SK-N-SH (cell line): ENCODE data around the gene TSTD1. TPM values are rescaled to one million over a fixed set of nuclear protein-coding genes. Genes with fewer than 3 reads are reported as not detected.
"Not testable (repeated sequence)": the region's sequence is repeated elsewhere in the genome, so short reads cannot be mapped to it uniquely, and the experiment has no call there.

Source experiments
- CTCF ChIA-PET: fragments of 300-600, 350-600 bp; formaldehyde crosslinking; extraction: SDS; loops from one replicate; lab custom pipeline; 2021; lab: Yijun Ruan, JAX
- POLR2A ChIA-PET: fragments of 350-600 bp; sonication (Branson Sonifier 250); formaldehyde crosslinking; extraction: SDS; loops from one replicate; lab custom pipeline; 2020; ENCODE audit warnings: antibody characterized with exemption, inconsistent platforms; lab: Yijun Ruan, JAX
- DNase-seq: peaks from one replicate; pipeline ENCODE4 v3.0.0; 2012
- H2AFZ ChIP-seq: fragments of 200-600 bp; sonication (generic); 2 replicates; pipeline ENCODE4 v1.8.1; 2016; ENCODE audit warnings: antibody characterized with exemption, mild to moderate bottlenecking, low read depth
- H3F3A ChIP-seq: fragments of 200-600 bp; sonication (generic); replicated peaks from 2 replicates; pipeline ENCODE3; 2016; ENCODE audit warnings: antibody characterized with exemption, mild to moderate bottlenecking; ENCODE audit not compliant: insufficient read depth
- H3K27ac ChIP-seq, 2 experiments: fragments of 200-500 bp in 1 of 2; fragments of 200-600 bp in 1 of 2; sonication (Bioruptor generic) in 1 of 2; sonication (generic), shearing (Covaris generic) in 1 of 2; 2 replicates each; pipeline versions ENCODE4 v1.5.1 to v1.6.1; 2014 to 2016; ENCODE audit warnings: low read depth in 2 of 2, inconsistent platforms in 1 of 2, low read length in 1 of 2, mild to moderate bottlenecking in 1 of 2, mixed read lengths in 1 of 2
- H3K27me3 ChIP-seq: fragments of 200-600 bp; sonication (generic), shearing (Covaris generic); 2 replicates; pipeline ENCODE4 v1.6.1; 2016; ENCODE audit warnings: mixed run types; ENCODE audit not compliant: insufficient read depth
- H3K36me3 ChIP-seq, 2 experiments: fragments of 200-500 bp in 1 of 2; fragments of 200-600 bp in 1 of 2; sonication (Bioruptor generic) in 1 of 2; sonication (generic) in 1 of 2; replicated peaks in 1 of 2; 2 replicates each; pipeline versions ENCODE3 to v1.5.1; 2014 to 2016; ENCODE audit warnings: low read length in 1 of 2, mild to moderate bottlenecking in 1 of 2; ENCODE audit not compliant: insufficient read depth in 2 of 2, control insufficient read depth in 1 of 2
- H3K4me1 ChIP-seq, 2 experiments: fragments of 200-500 bp in 1 of 2; fragments of 200-600 bp in 1 of 2; sonication (Bioruptor generic) in 1 of 2; sonication (generic), shearing (Covaris generic) in 1 of 2; 2 replicates each; pipeline versions ENCODE4 v1.5.1 to v1.6.1; 2014 to 2016; ENCODE audit warnings: low read depth in 1 of 2, low read length in 1 of 2, mixed run types in 1 of 2; ENCODE audit not compliant: insufficient read depth in 2 of 2, control insufficient read depth in 1 of 2
- H3K4me2 ChIP-seq: fragments of 200-600 bp; sonication (generic), shearing (Covaris generic); 2 replicates; pipeline ENCODE4 v1.6.1; 2017; ENCODE audit warnings: mixed run types
- H3K4me3 ChIP-seq, 2 experiments: fragments of 200-500 bp in 1 of 2; fragments of 200-600 bp in 1 of 2; sonication (Bioruptor generic) in 1 of 2; sonication (generic), shearing (Covaris generic) in 1 of 2; 2 replicates each; pipeline versions ENCODE4 v1.5.1 to v1.8.1; 2014 to 2016; ENCODE audit warnings: low read depth in 2 of 2, inconsistent platforms in 1 of 2, low read length in 1 of 2, mild to moderate bottlenecking in 1 of 2, mixed read lengths in 1 of 2, moderate library complexity in 1 of 2
- H3K79me2 ChIP-seq: fragments of 200-600 bp; sonication (generic); 2 replicates; pipeline ENCODE4 v1.8.1; 2017; ENCODE audit warnings: mild to moderate bottlenecking; ENCODE audit not compliant: insufficient read depth
- H3K9ac ChIP-seq: fragments of 200-600 bp; sonication (generic); 2 replicates; pipeline ENCODE4 v1.6.1; 2017; ENCODE audit warnings: mixed run types
- H3K9me2 ChIP-seq: fragments of 200-600 bp; sonication (generic); 2 replicates; pipeline ENCODE4 v1.6.1; 2017; ENCODE audit warnings: mixed run types
- H3K9me3 ChIP-seq: fragments of 200-600 bp; sonication (generic); 2 replicates; pipeline ENCODE4 v1.6.1; 2017; ENCODE audit warnings: mixed run types, mild to moderate bottlenecking, moderate library complexity
- H4K20me1 ChIP-seq: fragments of 200-600 bp; sonication (generic); 2 replicates; pipeline ENCODE4 v1.6.1; 2017; ENCODE audit warnings: mild to moderate bottlenecking, mixed run types; ENCODE audit not compliant: insufficient read depth
- EP300 ChIP-seq, 2 experiments: IDR thresholded peaks; 2 replicates each; pipeline versions ENCODE4 v1.4.0 to v1.6.1; 2012; ENCODE audit warnings: borderline replicate concordance in 1 of 2, low read depth in 1 of 2, low read length in 1 of 2
- FOSL2 ChIP-seq: IDR thresholded peaks from 2 replicates; pipeline ENCODE4 v1.4.0; 2012; ENCODE audit warnings: low read depth, mild to moderate bottlenecking, moderate library complexity, borderline replicate concordance
- MXI1 ChIP-seq: IDR thresholded peaks from 2 replicates; pipeline ENCODE4 v1.6.1; 2012; ENCODE audit warnings: mild to moderate bottlenecking, low read depth, low read length, improper control_type of control experiment
- NFIC ChIP-seq: IDR thresholded peaks from 2 replicates; pipeline ENCODE4 v1.4.0; 2012; ENCODE audit warnings: borderline replicate concordance
- NRF1 ChIP-seq: IDR thresholded peaks from 2 replicates; pipeline ENCODE4 v1.6.1; 2012; ENCODE audit warnings: low read depth, mild to moderate bottlenecking, low read length
- RAD21 ChIP-seq: IDR thresholded peaks from 2 replicates; pipeline ENCODE4 v1.6.1; 2012; ENCODE audit warnings: mild to moderate bottlenecking, low read length
- RCOR1 ChIP-seq: fragments of 150-350 bp; IDR thresholded peaks from 2 replicates; pipeline ENCODE4 v1.6.1; 2017; ENCODE audit warnings: antibody characterized with exemption, low read length
- RFX5 ChIP-seq: IDR thresholded peaks from 2 replicates; pipeline ENCODE4 v1.6.1; 2012; ENCODE audit warnings: mild to moderate bottlenecking, improper control_type of control experiment, low read length
- TAF1 ChIP-seq: IDR thresholded peaks from 2 replicates; pipeline ENCODE4 v1.6.1; 2012; ENCODE audit warnings: low read depth, mild to moderate bottlenecking, low read length, moderate library complexity, borderline replicate concordance
- WGBS: methylation state at CpG from one replicate; pipeline ENCODE4 v1.1.6; 2017; ENCODE audit warnings: low lambda C conversion rate; 5-methylcytosine and 5-hydroxymethylcytosine counted together
- polyA plus RNA-seq, 3 experiments: library from polyadenylated mRNA; depleted of rRNA; stranded (reverse); fragments of >200 nt; gene quantifications; 2 replicates each; pipeline ENCODE4 v1.2.3, GENCODE V29; 2012
- TF ChIP-seq, protein P1 (sequence below): fragments of 200-600 bp; sonication (generic); IDR thresholded peaks from 2 replicates; pipeline ENCODE4 v1.6.1; 2017; ENCODE audit warnings: antibody characterized with exemption, mild to moderate bottlenecking, moderate library complexity
- TF ChIP-seq, protein P2 (sequence below): IDR thresholded peaks from 2 replicates; pipeline ENCODE4 v1.4.0; 2012; ENCODE audit warnings: low read depth, borderline replicate concordance
- TF ChIP-seq, protein P3 (sequence below): fragments of 150-350 bp; IDR thresholded peaks from 2 replicates; pipeline ENCODE4 v1.6.1; 2017; ENCODE audit warnings: antibody characterized with exemption, low read length, low read depth, borderline replicate concordance
- TF ChIP-seq, protein P4 (sequence below): IDR thresholded peaks from 2 replicates; pipeline ENCODE4; 2012

Gene TSTD1
- polyA plus RNA-seq, 1 of the 3 experiments (the other 2 are of a cell fraction) = 93.9 TPM

DNA sequence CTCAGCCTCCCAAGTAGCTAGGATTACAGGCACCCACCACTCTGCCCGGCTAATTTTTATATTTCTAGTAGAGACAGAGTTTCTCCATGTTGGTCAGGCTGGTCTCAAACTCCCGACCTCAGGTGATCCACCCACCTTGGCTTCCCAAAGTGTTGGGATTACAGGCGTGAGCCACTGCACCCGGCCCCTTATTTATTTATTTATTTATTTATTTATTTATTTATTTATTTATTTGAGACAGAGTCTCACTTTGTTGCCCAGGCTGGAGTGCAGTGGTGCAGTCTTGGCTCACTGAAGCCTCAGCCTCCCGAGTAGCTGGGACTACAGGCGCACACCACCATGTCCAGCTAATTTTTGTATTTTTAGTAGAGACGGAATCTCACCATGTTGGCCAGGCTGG, 26.9 kb upstream of the TSTD1 start:
- H3K27me3 ChIP-seq, H4K20me1 ChIP-seq, H3K9ac ChIP-seq, H3K36me3 ChIP-seq, H3K27ac ChIP-seq, H2AFZ ChIP-seq, H3K4me3 ChIP-seq, H3F3A ChIP-seq, H3K4me1 ChIP-seq, POLR2A ChIA-PET, H3K9me3 ChIP-seq, DNase-seq, H3K79me2 ChIP-seq, H3K9me2 ChIP-seq, CTCF ChIA-PET, H3K4me2 ChIP-seq: not testable (repeated sequence)
- WGBS = 85% methylated on average over 7 of the region's 7 CpGs

DNA sequence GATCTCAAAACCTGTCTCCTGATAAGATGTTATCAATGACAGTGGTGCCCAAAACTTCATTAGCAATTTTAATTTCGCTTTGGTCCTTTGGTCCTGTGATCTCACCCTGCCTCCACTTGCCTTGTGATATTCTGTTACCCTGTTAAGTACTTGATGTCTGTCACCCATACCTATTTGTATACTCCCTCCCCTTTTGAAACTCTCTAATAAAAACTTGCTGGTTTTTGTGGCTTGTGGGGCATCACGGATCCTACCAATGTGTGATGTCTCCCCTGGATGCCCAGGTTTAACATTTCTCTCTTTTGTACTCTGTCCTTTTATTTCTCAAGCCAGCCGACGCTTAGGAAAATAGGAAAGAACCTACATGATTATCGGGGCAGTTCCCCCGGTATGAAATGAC, 25.2 kb upstream of the TSTD1 start:
- H3K4me3 ChIP-seq, H3F3A ChIP-seq, H3K27ac ChIP-seq, H3K9ac ChIP-seq, H3K27me3 ChIP-seq, H3K36me3 ChIP-seq, DNase-seq, H3K9me3 ChIP-seq, H2AFZ ChIP-seq, H3K4me2 ChIP-seq, H4K20me1 ChIP-seq, H3K4me1 ChIP-seq, POLR2A ChIA-PET, H3K9me2 ChIP-seq, H3K79me2 ChIP-seq: not testable (repeated sequence)
- CTCF ChIA-PET = interaction anchor here (0.9 kb wide), 1 partner anchor 34 kb away, joined by 3 read pairs; no protein-coding TSS in a partner anchor
- 37% methylated on average over 6 of the region's 6 CpGs for WGBS

DNA sequence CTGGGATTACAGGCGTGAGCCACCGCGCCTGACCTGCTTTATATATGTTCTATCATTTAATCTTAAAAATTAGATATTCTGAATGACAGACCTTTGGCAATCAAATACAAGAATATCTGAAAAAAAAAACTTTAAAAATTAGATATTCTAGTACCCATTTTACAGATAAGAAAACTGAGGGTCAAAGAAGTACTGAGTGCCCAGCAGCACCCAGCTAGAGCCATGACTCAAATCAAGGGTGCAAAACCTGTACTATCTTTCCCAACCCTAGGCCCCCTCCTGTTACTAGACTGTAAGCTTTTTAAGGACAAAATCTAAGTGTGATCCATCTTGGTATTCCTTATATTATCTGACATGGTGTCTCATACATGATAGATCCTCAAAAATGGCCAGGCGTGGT, 22.7 kb upstream of the TSTD1 start:
- Histone ChIP-seq H3K4me1 (no peaks in the 10 kb centered on the region), H3K36me3 (no peaks in the 10 kb centered on the region), H3F3A (no peaks in the 10 kb centered on the region), H3K79me2 (no peaks in the 10 kb centered on the region), H3K9ac (no peak overlapping the region), H3K4me2 (no peak overlapping the region), H3K9me2 (no peaks in the 10 kb centered on the region), H3K9me3 (no peaks in the 10 kb centered on the region), H4K20me1 (no peaks in the 10 kb centered on the region), H3K27ac (no peak overlapping the region), H3K4me3 (no peak overlapping the region), H2AFZ (no peak overlapping the region), H3K27me3 (peaks cover 9% of the 10 kb centered on the region; the same call in 1 of the 2 replicates)
- ChIA-PET POLR2A (no interaction called here), CTCF (interaction anchor here (1.7 kb wide), 1 partner anchor 35 kb away, joined by 5 read pairs; no protein-coding TSS in a partner anchor)
- 68% methylated on average over 4 of the region's 4 CpGs for WGBS
- no peak for TF ChIP-seq EP300 (IDR thresholded peaks at IDR 0.05; ENCODE audit: borderline replicate concordance in 1 of 2, low read depth in 1 of 2, low read length in 1 of 2)
- TF ChIP-seq, protein P1, sequence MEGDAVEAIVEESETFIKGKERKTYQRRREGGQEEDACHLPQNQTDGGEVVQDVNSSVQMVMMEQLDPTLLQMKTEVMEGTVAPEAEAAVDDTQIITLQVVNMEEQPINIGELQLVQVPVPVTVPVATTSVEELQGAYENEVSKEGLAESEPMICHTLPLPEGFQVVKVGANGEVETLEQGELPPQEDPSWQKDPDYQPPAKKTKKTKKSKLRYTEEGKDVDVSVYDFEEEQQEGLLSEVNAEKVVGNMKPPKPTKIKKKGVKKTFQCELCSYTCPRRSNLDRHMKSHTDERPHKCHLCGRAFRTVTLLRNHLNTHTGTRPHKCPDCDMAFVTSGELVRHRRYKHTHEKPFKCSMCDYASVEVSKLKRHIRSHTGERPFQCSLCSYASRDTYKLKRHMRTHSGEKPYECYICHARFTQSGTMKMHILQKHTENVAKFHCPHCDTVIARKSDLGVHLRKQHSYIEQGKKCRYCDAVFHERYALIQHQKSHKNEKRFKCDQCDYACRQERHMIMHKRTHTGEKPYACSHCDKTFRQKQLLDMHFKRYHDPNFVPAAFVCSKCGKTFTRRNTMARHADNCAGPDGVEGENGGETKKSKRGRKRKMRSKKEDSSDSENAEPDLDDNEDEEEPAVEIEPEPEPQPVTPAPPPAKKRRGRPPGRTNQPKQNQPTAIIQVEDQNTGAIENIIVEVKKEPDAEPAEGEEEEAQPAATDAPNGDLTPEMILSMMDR = no peak
- TF ChIP-seq, protein P2, sequence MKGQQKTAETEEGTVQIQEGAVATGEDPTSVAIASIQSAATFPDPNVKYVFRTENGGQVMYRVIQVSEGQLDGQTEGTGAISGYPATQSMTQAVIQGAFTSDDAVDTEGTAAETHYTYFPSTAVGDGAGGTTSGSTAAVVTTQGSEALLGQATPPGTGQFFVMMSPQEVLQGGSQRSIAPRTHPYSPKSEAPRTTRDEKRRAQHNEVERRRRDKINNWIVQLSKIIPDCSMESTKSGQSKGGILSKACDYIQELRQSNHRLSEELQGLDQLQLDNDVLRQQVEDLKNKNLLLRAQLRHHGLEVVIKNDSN = no peak
- TF ChIP-seq, protein P3, sequence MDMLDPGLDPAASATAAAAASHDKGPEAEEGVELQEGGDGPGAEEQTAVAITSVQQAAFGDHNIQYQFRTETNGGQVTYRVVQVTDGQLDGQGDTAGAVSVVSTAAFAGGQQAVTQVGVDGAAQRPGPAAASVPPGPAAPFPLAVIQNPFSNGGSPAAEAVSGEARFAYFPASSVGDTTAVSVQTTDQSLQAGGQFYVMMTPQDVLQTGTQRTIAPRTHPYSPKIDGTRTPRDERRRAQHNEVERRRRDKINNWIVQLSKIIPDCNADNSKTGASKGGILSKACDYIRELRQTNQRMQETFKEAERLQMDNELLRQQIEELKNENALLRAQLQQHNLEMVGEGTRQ = no peak
- no peak for TF ChIP-seq RCOR1
- TF ChIP-seq MXI1 = no peak
- TF ChIP-seq, protein P4, sequence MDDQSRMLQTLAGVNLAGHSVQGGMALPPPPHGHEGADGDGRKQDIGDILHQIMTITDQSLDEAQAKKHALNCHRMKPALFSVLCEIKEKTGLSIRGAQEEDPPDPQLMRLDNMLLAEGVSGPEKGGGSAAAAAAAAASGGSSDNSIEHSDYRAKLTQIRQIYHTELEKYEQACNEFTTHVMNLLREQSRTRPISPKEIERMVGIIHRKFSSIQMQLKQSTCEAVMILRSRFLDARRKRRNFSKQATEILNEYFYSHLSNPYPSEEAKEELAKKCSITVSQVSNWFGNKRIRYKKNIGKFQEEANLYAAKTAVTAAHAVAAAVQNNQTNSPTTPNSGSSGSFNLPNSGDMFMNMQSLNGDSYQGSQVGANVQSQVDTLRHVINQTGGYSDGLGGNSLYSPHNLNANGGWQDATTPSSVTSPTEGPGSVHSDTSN = no peak
- no peak for TF ChIP-seq TAF1
- no peak for TF ChIP-seq NRF1
- TF ChIP-seq RFX5 = no peak
- TF ChIP-seq RAD21 = no peak
- no peak for TF ChIP-seq FOSL2
- TF ChIP-seq NFIC = no peak
- DNase-seq = no peak
